Panc1 (cell line): ENCODE data around the gene KIF25. TPM values are rescaled to one million over a fixed set of nuclear protein-coding genes. Genes with fewer than 3 reads are reported as not detected.

Source experiments
- ATAC-seq: fragments of 200-7000 bp; cut with Tn5 transposase; 2 replicates; pipeline ENCODE4 v1.9.1; 2020; ENCODE audit warnings: mild to moderate bottlenecking, moderate library complexity
- BruUV-seq: library from RNA; stranded (reverse); fragments of 400-500 nt; replicated peaks from 2 replicates; lab custom pipeline; 2021; lab: Mats Ljungman, UMichigan
- CTCF ChIA-PET: fragments of 300-600 bp; sonication (Branson Sonifier 250); formaldehyde crosslinking; loops from one replicate; lab custom pipeline; 2022; ENCODE audit warnings: antibody characterized with exemption; lab: Charles Lee
- POLR2A ChIA-PET: fragments of 300-600 bp; sonication (Branson Sonifier 250); formaldehyde crosslinking; loops from one replicate; lab custom pipeline; 2022; ENCODE audit warnings: antibody characterized with exemption; lab: Charles Lee
- DNase-seq: peaks from one replicate; pipeline ENCODE4 v3.0.0-alpha.2; 2010; ENCODE audit warnings: low read depth, low spot score
- H3K27ac ChIP-seq: 2 replicates; pipeline ENCODE4 v1.5.1; 2011; ENCODE audit warnings: mild to moderate bottlenecking, low read length, inconsistent platforms
- H3K27me3 ChIP-seq: fragments of 200-500 bp; sonication (Bioruptor generic); 2 replicates; pipeline ENCODE4 v1.6.0; 2014; ENCODE audit warnings: low read length, inconsistent platforms; ENCODE audit not compliant: control insufficient read depth, insufficient read depth
- H3K36me3 ChIP-seq: fragments of 200-500 bp; sonication (Bioruptor generic); 2 replicates; pipeline ENCODE4 v1.5.1; 2014; ENCODE audit warnings: inconsistent platforms, mild to moderate bottlenecking, low read length, moderate library complexity; ENCODE audit not compliant: control insufficient read depth, insufficient read depth
- H3K4me1 ChIP-seq: 2 replicates; pipeline ENCODE4 v1.5.1; 2011; ENCODE audit warnings: inconsistent platforms, mild to moderate bottlenecking, low read length, moderate library complexity; ENCODE audit not compliant: control insufficient read depth, insufficient read depth
- H3K4me3 ChIP-seq, 2 experiments: 2 replicates each; pipeline ENCODE4 v1.5.1; 2011 to 2012; ENCODE audit warnings: low read depth in 2 of 2, low read length in 2 of 2, mild to moderate bottlenecking in 2 of 2, inconsistent platforms in 1 of 2, moderate library complexity in 1 of 2
- H3K9me3 ChIP-seq: fragments of 200-500 bp; sonication (Bioruptor generic); 2 replicates; pipeline ENCODE4 v1.5.1; 2014; ENCODE audit warnings: low read depth, mild to moderate bottlenecking, inconsistent platforms, low read length, moderate library complexity; ENCODE audit not compliant: control insufficient read depth, insufficient read depth
- POLR2AphosphoS5 ChIP-seq: IDR thresholded peaks from 2 replicates; pipeline ENCODE4 v1.6.1; 2012; ENCODE audit warnings: mild to moderate bottlenecking, low read depth, low read length, moderate library complexity
- SIN3A ChIP-seq: IDR thresholded peaks from 2 replicates; pipeline ENCODE4 v1.6.1; 2012; ENCODE audit warnings: low read depth, mild to moderate bottlenecking, low read length, moderate library complexity, borderline replicate concordance; ENCODE audit not compliant: insufficient read depth
- TCF7L2 ChIP-seq: IDR thresholded peaks from 2 replicates; pipeline ENCODE4 v1.6.1; 2011; ENCODE audit warnings: mild to moderate bottlenecking, low read depth, low read length, inconsistent platforms
- in situ Hi-C: cut with HindIII; loops from 2 replicates; pipeline ENCODE4 v1.10.0; 2016; ENCODE audit warnings: low sequenced_read_pairs, low pct_unique_long_range_greater_than_20kb
- intact Hi-C: fragments of 100-400 bp; cut with micrococcal nuclease; formaldehyde crosslinking; loops from one replicate; pipeline ENCODE4 v1.10.0; 2022; ENCODE audit not compliant: unreplicated experiment
- total RNA-seq: library from RNA; stranded (reverse); gene quantifications from one replicate; pipeline ENCODE4 v1.2.1, GENCODE V29; 2021; ENCODE audit not compliant: unreplicated experiment
- TF ChIP-seq, protein P1 (sequence below): fragments of 450-650 bp; IDR thresholded peaks from 2 replicates; pipeline ENCODE4 v1.5.1; 2017; ENCODE audit warnings: mild to moderate bottlenecking
- TF ChIP-seq, protein P2 (sequence below), 2 experiments: IDR thresholded peaks; 2 replicates each; pipeline ENCODE4 v1.6.1; 2011 to 2012; ENCODE audit warnings: low read depth in 2 of 2, control low read depth in 1 of 2, low read length in 1 of 2, mild to moderate bottlenecking in 1 of 2, moderate library complexity in 1 of 2; ENCODE audit not compliant: insufficient read depth in 1 of 2

The KIF25 gene
- total RNA-seq, 1 experiment from 2014 or later = 0.44 TPM

DNA sequence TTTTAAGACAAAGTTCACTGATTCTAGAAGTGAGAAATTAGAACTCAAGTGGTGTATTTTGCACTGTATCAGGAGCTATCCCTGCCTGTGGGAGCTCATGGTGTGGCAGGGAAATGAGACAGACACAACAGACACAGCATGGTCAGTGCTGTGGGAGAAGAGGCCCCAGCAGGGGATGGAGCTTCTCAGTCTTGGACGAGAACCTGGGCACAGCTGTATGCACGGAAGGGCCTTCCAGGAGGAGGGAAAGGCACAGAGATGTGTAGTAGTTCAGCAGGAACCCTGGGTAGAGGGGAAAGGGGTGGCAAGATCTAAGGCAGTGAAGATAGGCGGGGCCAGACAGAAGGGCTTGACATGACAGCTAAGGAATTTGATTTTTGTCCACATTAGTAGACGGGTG lies 48.8 kb upstream of the KIF25 start:
- Histone ChIP-seq H3K36me3 (peaks cover 39% of the 10 kb centered on the region), H3K9me3 (no peaks in the 10 kb centered on the region), H3K27me3 (no peaks in the 10 kb centered on the region), H3K4me1 (no peaks in the 10 kb centered on the region), H3K4me3 (no peak overlapping the region), H3K27ac (no peak overlapping the region)
- TF ChIP-seq SIN3A = no peak
- ATAC-seq (0 out of 2 replicates have a peak, but pooled peaks have one; percentile 36), DNase-seq (no peak)
- POLR2A ChIA-PET = no interaction called here
- intact Hi-C loops = no loop called here
- CTCF ChIA-PET = no interaction called here
- BruUV-seq = no TSS peak
- in situ Hi-C loops = no loop called here

DNA sequence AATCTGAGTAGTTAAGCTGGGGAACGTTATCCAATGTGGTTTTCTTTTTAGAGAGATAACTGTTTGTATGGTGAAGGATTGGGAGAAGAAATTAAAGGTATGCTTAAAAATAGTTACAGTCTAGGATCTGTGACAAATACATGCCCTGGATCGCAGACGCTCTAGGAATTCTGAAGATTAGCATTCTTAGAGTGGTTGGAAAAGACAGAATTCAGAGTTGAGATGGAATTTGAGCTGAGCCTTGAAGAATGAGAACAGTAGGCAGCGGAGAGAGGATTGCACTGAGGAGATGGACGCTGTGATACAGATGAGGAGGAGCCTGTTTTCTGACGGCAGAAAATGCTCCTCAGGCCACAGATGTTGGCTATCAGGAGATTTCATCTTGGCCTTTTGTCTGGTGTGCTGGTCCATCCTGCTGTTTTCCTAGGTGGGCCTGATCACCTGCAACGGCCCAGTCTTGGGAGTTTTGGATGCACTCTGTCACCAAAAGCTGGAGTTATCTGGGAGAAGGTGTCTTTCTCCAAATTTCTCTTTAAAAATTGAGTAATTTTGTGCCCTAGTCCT lies 48.3 kb upstream of the KIF25 start:
- BruUV-seq = no TSS peak
- POLR2A ChIA-PET = no interaction called here
- ATAC-seq (no peak), DNase-seq (no peak)
- CTCF ChIA-PET = no interaction called here
- TF ChIP-seq, protein P1, sequence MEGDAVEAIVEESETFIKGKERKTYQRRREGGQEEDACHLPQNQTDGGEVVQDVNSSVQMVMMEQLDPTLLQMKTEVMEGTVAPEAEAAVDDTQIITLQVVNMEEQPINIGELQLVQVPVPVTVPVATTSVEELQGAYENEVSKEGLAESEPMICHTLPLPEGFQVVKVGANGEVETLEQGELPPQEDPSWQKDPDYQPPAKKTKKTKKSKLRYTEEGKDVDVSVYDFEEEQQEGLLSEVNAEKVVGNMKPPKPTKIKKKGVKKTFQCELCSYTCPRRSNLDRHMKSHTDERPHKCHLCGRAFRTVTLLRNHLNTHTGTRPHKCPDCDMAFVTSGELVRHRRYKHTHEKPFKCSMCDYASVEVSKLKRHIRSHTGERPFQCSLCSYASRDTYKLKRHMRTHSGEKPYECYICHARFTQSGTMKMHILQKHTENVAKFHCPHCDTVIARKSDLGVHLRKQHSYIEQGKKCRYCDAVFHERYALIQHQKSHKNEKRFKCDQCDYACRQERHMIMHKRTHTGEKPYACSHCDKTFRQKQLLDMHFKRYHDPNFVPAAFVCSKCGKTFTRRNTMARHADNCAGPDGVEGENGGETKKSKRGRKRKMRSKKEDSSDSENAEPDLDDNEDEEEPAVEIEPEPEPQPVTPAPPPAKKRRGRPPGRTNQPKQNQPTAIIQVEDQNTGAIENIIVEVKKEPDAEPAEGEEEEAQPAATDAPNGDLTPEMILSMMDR = no peak
- TF ChIP-seq SIN3A (no peak), TCF7L2 (no peak), POLR2AphosphoS5 (no peak)
- TF ChIP-seq, protein P2, sequence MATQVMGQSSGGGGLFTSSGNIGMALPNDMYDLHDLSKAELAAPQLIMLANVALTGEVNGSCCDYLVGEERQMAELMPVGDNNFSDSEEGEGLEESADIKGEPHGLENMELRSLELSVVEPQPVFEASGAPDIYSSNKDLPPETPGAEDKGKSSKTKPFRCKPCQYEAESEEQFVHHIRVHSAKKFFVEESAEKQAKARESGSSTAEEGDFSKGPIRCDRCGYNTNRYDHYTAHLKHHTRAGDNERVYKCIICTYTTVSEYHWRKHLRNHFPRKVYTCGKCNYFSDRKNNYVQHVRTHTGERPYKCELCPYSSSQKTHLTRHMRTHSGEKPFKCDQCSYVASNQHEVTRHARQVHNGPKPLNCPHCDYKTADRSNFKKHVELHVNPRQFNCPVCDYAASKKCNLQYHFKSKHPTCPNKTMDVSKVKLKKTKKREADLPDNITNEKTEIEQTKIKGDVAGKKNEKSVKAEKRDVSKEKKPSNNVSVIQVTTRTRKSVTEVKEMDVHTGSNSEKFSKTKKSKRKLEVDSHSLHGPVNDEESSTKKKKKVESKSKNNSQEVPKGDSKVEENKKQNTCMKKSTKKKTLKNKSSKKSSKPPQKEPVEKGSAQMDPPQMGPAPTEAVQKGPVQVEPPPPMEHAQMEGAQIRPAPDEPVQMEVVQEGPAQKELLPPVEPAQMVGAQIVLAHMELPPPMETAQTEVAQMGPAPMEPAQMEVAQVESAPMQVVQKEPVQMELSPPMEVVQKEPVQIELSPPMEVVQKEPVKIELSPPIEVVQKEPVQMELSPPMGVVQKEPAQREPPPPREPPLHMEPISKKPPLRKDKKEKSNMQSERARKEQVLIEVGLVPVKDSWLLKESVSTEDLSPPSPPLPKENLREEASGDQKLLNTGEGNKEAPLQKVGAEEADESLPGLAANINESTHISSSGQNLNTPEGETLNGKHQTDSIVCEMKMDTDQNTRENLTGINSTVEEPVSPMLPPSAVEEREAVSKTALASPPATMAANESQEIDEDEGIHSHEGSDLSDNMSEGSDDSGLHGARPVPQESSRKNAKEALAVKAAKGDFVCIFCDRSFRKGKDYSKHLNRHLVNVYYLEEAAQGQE (IDR thresholded peaks at IDR 0.05; ENCODE audit: insufficient read depth in 1 of 2, low read depth in 2 of 2, low read length in 1 of 2) = no peak
- H3K4me1 ChIP-seq = no peaks in the 10 kb centered on the region
- intact Hi-C loops = no loop called here
- H3K36me3 ChIP-seq = peaks cover 35% of the 10 kb centered on the region
- no peaks in the 10 kb centered on the region for H3K9me3 ChIP-seq
- H3K27me3 ChIP-seq = no peaks in the 10 kb centered on the region
- H3K27ac ChIP-seq = no peak overlapping the region
- in situ Hi-C loops = no loop called here
- H3K4me3 ChIP-seq = no peak overlapping the region

DNA sequence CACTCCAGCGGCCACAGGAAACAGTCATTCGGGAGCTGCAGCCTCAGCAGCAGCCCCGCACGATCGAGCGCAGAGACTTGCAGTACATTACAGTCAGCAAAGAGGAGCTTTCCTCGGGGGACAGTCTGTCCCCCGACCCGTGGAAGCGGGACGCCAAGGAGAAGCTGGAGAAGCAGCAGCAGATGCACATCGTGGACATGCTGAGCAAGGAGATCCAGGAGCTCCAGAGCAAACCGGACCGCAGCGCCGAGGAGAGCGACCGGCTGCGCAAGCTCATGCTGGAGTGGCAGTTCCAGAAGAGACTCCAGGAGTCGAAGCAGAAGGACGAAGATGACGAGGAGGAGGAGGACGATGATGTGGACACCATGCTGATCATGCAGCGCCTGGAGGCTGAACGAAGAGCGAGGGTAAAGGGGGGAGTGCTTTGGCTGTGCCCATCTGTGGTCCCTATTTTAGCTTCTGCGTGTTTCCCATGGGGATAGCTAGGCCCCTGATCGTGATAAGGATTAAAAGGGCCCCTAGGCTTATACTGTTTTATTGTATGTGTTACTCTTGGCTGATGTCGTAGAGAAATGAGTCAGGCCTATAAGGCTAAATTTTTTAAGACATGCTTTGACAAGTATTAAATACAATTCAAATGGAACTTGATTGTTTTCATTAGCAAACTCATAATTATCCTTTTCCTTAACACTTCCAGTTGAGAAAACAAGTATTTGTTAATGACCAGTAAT lies 45.5 kb upstream of the KIF25 start:
- ATAC-seq = no peak
- intact Hi-C loops = no loop called here

More for the DNA sequence above, 45.5 kb upstream of the KIF25 start:
- H3K4me1 ChIP-seq = no peaks in the 10 kb centered on the region
- CTCF ChIA-PET = no interaction called here
- no peak for DNase-seq
- no peaks in the 10 kb centered on the region for H3K9me3 ChIP-seq
- no peaks in the 10 kb centered on the region for H3K27me3 ChIP-seq
- H3K27ac ChIP-seq = no peak overlapping the region
- in situ Hi-C loops = no loop called here
- POLR2A ChIA-PET = no interaction called here
- BruUV-seq = no TSS peak
- H3K36me3 ChIP-seq = peaks cover 21% of the 10 kb centered on the region
- no peak overlapping the region for H3K4me3 ChIP-seq
- TF ChIP-seq, protein P1 = no peak
- no peak for TF ChIP-seq TCF7L2
- no peak for TF ChIP-seq SIN3A
- no peak for TF ChIP-seq POLR2AphosphoS5
